ENCODE measurements around the gene CCBE1.
"Not testable (repeated sequence)": the region's sequence is repeated elsewhere in the genome, so short reads cannot be mapped to it uniquely, and the experiment has no call there.

Gene CCBE1

GRCh38 chr18:59660786-59661743 lies 36.2 kb downstream of the CCBE1 start:
- peak overlapping the region; percentile 78 for H3K27ac ChIP-seq

GRCh38 chr18:59660366-59660765 lies 36.9 kb downstream of the CCBE1 start:
- no peak overlapping the region for H3K27ac ChIP-seq
- DNase-seq (ENCODE audit: low read depth, low spot score), result no peak

More at GRCh38 chr18:59660786-59661743, 36.2 kb downstream of the CCBE1 start:
- DNase-seq (ENCODE audit: low read depth, low spot score), result peak; percentile 34

GRCh38 chr18:59659508-59660170 lies 37.6 kb downstream of the CCBE1 start:
- DNase-seq (ENCODE audit: low read depth, low spot score), result no peak
- H3K27ac ChIP-seq, result no peak overlapping the region

- H3K27ac ChIP-seq, result no peak overlapping the region
- no peak for DNase-seq (ENCODE audit: low read depth, low spot score)
These were observed 38.3 kb downstream of the CCBE1 start for GRCh38 chr18:59658941-59659340.

GRCh38 chr18:59657012-59657411 lies 40.2 kb downstream of the CCBE1 start:
- H3K27ac ChIP-seq, result no peak overlapping the region

GRCh38 chr18:59656373-59656887 lies 40.8 kb downstream of the CCBE1 start:
- no peak overlapping the region for H3K27ac ChIP-seq
- no peak for DNase-seq (ENCODE audit: low read depth, low spot score)

More at GRCh38 chr18:59657012-59657411, 40.2 kb downstream of the CCBE1 start:
- no peak for DNase-seq (ENCODE audit: low read depth, low spot score)

- no peak for DNase-seq (ENCODE audit: low read depth, low spot score)
- no peak overlapping the region for H3K27ac ChIP-seq
These were observed 41.5 kb downstream of the CCBE1 start for GRCh38 chr18:59655676-59656075.

- no peak for DNase-seq (ENCODE audit: low read depth, low spot score)
- no peak overlapping the region for H3K27ac ChIP-seq
These were observed 46.2 kb downstream of the CCBE1 start for GRCh38 chr18:59651071-59651470.

- no peak for DNase-seq (ENCODE audit: low read depth, low spot score)
- no peak overlapping the region for H3K27ac ChIP-seq
These were observed 46.9 kb downstream of the CCBE1 start for GRCh38 chr18:59650266-59650820.

- no peak overlapping the region for H3K27ac ChIP-seq
These were observed 47.6 kb downstream of the CCBE1 start for GRCh38 chr18:59649591-59649990.

GRCh38 chr18:59648469-59648868 lies 48.8 kb downstream of the CCBE1 start:
- DNase-seq (ENCODE audit: low read depth, low spot score); H3K27ac ChIP-seq: not testable (repeated sequence)

More at GRCh38 chr18:59649591-59649990, 47.6 kb downstream of the CCBE1 start:
- DNase-seq (ENCODE audit: low read depth, low spot score), result no peak

GRCh38 chr18:59646963-59647307 lies 50.3 kb downstream of the CCBE1 start:
- no peak overlapping the region for H3K27ac ChIP-seq
- DNase-seq (ENCODE audit: low read depth, low spot score), result no peak

GRCh38 chr18:59646228-59646962 lies 50.8 kb downstream of the CCBE1 start:
- no peak for DNase-seq (ENCODE audit: low read depth, low spot score)
- no peak overlapping the region for H3K27ac ChIP-seq

GRCh38 chr18:59643740-59644139 lies 53.5 kb downstream of the CCBE1 start:
- H3K27ac ChIP-seq, result no peak overlapping the region
- no peak for DNase-seq (ENCODE audit: low read depth, low spot score)

- DNase-seq (ENCODE audit: low read depth, low spot score), result no peak
- H3K27ac ChIP-seq, result no peak overlapping the region
These were observed 56.5 kb downstream of the CCBE1 start for GRCh38 chr18:59640721-59641120.

GRCh38 chr18:59639821-59640220 lies 57.4 kb downstream of the CCBE1 start:
- DNase-seq (ENCODE audit: low read depth, low spot score), result no peak

GRCh38 chr18:59639136-59639535 lies 58.1 kb downstream of the CCBE1 start:
- H3K27ac ChIP-seq, result no peak overlapping the region
- no peak for DNase-seq (ENCODE audit: low read depth, low spot score)

More at GRCh38 chr18:59639821-59640220, 57.4 kb downstream of the CCBE1 start:
- H3K27ac ChIP-seq, result no peak overlapping the region

GRCh38 chr18:59633961-59634485 lies 63.2 kb downstream of the CCBE1 start:
- DNase-seq (ENCODE audit: low read depth, low spot score), result no peak
- H3K27ac ChIP-seq, result no peak overlapping the region

- no peak for DNase-seq (ENCODE audit: low read depth, low spot score)
- H3K27ac ChIP-seq, result no peak overlapping the region
These were observed 63.9 kb downstream of the CCBE1 start for GRCh38 chr18:59633317-59633716.

Measured in epithelial cell of prostate (primary cell).